Measurements from ENCODE around the gene BORCS8.

DNA sequence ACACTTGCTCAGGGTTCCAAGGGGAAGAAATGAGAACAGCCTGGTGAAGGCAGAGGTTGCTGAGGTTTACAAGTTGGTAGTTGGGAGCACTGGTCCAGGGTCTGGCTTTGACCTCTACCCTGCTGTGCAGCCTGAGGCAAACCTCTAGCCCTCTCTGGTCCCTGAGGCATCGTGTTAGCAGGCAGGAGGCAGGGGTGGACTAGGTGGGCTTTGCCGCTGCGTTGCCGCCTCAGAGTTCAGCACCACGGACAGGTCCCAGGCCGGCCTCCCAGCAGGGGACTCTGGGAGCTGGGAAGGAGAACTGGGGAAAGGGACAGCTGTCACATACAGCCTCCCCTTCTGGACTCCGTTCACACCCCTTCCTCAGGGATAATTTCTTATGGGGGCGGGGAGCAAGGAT is 22.9 kb upstream of the BORCS8 start:
- TF ChIP-seq, protein P1, sequence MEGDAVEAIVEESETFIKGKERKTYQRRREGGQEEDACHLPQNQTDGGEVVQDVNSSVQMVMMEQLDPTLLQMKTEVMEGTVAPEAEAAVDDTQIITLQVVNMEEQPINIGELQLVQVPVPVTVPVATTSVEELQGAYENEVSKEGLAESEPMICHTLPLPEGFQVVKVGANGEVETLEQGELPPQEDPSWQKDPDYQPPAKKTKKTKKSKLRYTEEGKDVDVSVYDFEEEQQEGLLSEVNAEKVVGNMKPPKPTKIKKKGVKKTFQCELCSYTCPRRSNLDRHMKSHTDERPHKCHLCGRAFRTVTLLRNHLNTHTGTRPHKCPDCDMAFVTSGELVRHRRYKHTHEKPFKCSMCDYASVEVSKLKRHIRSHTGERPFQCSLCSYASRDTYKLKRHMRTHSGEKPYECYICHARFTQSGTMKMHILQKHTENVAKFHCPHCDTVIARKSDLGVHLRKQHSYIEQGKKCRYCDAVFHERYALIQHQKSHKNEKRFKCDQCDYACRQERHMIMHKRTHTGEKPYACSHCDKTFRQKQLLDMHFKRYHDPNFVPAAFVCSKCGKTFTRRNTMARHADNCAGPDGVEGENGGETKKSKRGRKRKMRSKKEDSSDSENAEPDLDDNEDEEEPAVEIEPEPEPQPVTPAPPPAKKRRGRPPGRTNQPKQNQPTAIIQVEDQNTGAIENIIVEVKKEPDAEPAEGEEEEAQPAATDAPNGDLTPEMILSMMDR (IDR thresholded peaks at IDR 0.05; ENCODE audit: extremely low read depth in 1 of 2, insufficient read depth in 1 of 2, low read depth in 1 of 2, low read length in 2 of 2), result no peak
- TF ChIP-seq POLR2A (IDR thresholded peaks at IDR 0.05; ENCODE audit: low read depth, low read length), result no peak
- TF ChIP-seq POLR2AphosphoS5 (IDR thresholded peaks at IDR 0.05; ENCODE audit: insufficient read depth, low read depth, low read length), result no peak
- no peak for TF ChIP-seq FOS (IDR thresholded peaks at IDR 0.05; ENCODE audit: borderline replicate concordance, insufficient read depth, low read length)
- TF ChIP-seq, protein P2, sequence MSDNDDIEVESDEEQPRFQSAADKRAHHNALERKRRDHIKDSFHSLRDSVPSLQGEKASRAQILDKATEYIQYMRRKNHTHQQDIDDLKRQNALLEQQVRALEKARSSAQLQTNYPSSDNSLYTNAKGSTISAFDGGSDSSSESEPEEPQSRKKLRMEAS (IDR thresholded peaks at IDR 0.05; ENCODE audit: insufficient read depth, insufficient read length), result no peak
- TF ChIP-seq JUN (IDR thresholded peaks at IDR 0.05; ENCODE audit: borderline replicate concordance, insufficient read depth, insufficient read length, low read depth), result no peak
